Peyer's patch (tissue), 4 donors: ENCODE measurements around the gene PDSS1.

ENCODE experiments used
- CTCF ChIP-seq, 6 experiments: fragments of 450-650 bp in 4 of 6; fragments of 200-600 bp in 2 of 6; sonication (generic) in 1 of 6; IDR thresholded peaks; one replicate each; pipeline ENCODE4 v1.5.1; 2017 to 2019; ENCODE audit warnings: antibody characterized with exemption in 6 of 6, mild to moderate bottlenecking in 3 of 6, moderate library complexity in 1 of 6
- POLR2A ChIP-seq, 2 donors: fragments of 450-650 bp; IDR thresholded peaks; one replicate each; pipeline ENCODE4 v1.5.1; 2017; ENCODE audit warnings: antibody characterized with exemption in 2 of 2, mild to moderate bottlenecking in 2 of 2, moderate library complexity in 2 of 2

GRCh38 chr10:26729395-26729794 is 31.9 kb downstream of the PDSS1 start:
- TF ChIP-seq CTCF (IDR thresholded peaks at IDR 0.05) (no peak), POLR2A (IDR thresholded peaks at IDR 0.05) (no peak)
